ENCODE data around the gene DNAL4. TPM values are rescaled to one million over a fixed set of nuclear protein-coding genes. Genes with fewer than 3 reads are reported as not detected.
A peak's percentile ranks its signal among the peaks of the same experiment; 100 is the strongest.

The DNAL4 gene
- total RNA-seq, 1 donor, result 17.0 TPM

DNA sequence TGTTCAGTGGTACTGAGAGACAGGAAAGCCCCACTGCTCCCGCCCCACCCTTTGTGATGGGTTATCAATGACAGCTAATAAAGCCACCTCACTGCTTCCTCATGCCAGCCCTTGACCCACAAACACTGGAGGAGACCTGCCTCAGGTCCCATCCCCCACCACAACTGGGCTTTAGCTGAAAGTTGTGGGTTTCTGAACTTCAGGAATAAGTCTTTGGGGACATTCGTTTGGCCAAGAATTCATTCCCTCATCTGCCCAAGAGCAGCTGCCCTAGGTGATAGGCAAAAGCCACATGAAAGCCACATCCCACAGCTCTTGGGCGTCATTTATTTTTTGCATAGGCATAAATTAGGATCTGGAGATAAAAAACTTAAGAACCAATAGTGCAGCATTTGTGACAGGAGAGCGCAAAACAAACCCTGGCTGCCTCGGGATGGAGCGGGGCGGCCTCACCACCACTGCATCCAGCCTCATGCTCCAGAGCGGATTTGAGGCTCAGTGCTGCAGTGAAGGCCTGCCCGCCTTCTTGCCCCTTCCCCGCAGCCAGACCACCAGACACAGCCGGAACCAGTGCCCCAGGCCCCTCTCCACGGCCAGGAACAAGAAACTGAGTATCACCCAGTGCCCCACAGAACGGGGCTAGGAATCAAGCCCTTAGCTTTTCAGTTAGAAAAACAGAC, 59.4 kb downstream of the DNAL4 start:
- TF ChIP-seq, protein P1, sequence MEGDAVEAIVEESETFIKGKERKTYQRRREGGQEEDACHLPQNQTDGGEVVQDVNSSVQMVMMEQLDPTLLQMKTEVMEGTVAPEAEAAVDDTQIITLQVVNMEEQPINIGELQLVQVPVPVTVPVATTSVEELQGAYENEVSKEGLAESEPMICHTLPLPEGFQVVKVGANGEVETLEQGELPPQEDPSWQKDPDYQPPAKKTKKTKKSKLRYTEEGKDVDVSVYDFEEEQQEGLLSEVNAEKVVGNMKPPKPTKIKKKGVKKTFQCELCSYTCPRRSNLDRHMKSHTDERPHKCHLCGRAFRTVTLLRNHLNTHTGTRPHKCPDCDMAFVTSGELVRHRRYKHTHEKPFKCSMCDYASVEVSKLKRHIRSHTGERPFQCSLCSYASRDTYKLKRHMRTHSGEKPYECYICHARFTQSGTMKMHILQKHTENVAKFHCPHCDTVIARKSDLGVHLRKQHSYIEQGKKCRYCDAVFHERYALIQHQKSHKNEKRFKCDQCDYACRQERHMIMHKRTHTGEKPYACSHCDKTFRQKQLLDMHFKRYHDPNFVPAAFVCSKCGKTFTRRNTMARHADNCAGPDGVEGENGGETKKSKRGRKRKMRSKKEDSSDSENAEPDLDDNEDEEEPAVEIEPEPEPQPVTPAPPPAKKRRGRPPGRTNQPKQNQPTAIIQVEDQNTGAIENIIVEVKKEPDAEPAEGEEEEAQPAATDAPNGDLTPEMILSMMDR (IDR thresholded peaks at IDR 0.05; ENCODE audit: extremely low read depth, low read depth, low read length), result no peak
- Histone ChIP-seq H3K27me3 (ENCODE audit: insufficient read depth, low read length) (no peaks in the 10 kb centered on the region), H3K36me3 (ENCODE audit: insufficient read depth, low read length) (peaks cover 76% of the 10 kb centered on the region), H2AFZ (ENCODE audit: low read length) (no peak overlapping the region), H3K4me3 (ENCODE audit: insufficient read depth, low read length) (no peak overlapping the region), H3K4me1 (ENCODE audit: insufficient read depth, low read length) (no peaks in the 10 kb centered on the region), H3K79me2 (ENCODE audit: insufficient read depth, low read length) (no peaks in the 10 kb centered on the region), H3K9me3 (ENCODE audit: low read depth, low read length) (no peaks in the 10 kb centered on the region), H3K27ac (ENCODE audit: low read depth, low read length) (peak overlapping the region; percentile 30), H3K4me2 (ENCODE audit: insufficient read depth, low read length) (no peak overlapping the region), H4K20me1 (ENCODE audit: insufficient read depth, low read length) (peaks cover 6% of the 10 kb centered on the region)
- DNase-seq (ENCODE audit: insufficient read length, low spot score, missing footprints), result peak; percentile 83

DNA sequence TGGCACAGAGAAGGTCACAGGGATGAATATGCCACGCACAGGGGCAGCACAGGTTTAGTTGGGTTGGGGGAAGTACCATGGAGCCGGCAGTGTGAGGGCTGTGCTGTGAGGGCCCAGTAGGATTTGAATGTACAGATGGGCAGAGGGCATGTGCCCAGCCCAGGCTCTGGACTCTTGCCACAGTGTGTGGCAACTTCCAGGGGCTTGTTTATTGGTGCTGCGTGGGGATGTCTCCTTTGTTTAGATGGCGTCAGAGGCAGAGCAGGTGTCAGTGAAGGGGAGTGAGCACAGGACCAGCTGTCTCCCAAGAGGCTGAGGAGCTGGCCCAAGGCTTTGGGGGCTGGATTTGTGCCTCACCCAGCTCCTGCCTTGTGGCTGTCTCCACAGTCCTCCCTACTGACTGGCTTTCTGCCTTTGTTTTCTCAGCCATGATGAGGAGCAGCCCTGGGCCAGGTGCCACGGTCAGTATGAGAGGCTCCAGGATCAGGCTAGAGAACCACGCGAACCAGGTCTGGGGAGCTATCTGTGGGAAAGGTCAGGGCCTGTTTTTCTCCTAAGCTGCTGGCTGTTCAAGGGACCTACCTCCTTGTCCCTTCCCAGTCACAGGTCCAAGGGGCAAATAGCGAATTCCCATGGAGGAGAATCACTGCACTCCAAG, 60.1 kb downstream of the DNAL4 start:
- Histone ChIP-seq H3K79me2 (ENCODE audit: insufficient read depth, low read length) (no peaks in the 10 kb centered on the region), H3K4me2 (ENCODE audit: insufficient read depth, low read length) (no peak overlapping the region), H3K27me3 (ENCODE audit: insufficient read depth, low read length) (no peaks in the 10 kb centered on the region), H3K4me3 (ENCODE audit: insufficient read depth, low read length) (no peak overlapping the region), H2AFZ (ENCODE audit: low read length) (no peak overlapping the region), H3K4me1 (ENCODE audit: insufficient read depth, low read length) (no peaks in the 10 kb centered on the region), H3K27ac (ENCODE audit: low read depth, low read length) (peak overlapping the region; percentile 30), H3K9me3 (ENCODE audit: low read depth, low read length) (no peaks in the 10 kb centered on the region), H4K20me1 (ENCODE audit: insufficient read depth, low read length) (peaks cover 3% of the 10 kb centered on the region), H3K36me3 (ENCODE audit: insufficient read depth, low read length) (peaks cover 74% of the 10 kb centered on the region)
- peak; percentile 87 for DNase-seq (ENCODE audit: insufficient read length, low spot score, missing footprints)
- TF ChIP-seq, protein P1 (IDR thresholded peaks at IDR 0.05; ENCODE audit: extremely low read depth, low read depth, low read length), result no peak

DNA sequence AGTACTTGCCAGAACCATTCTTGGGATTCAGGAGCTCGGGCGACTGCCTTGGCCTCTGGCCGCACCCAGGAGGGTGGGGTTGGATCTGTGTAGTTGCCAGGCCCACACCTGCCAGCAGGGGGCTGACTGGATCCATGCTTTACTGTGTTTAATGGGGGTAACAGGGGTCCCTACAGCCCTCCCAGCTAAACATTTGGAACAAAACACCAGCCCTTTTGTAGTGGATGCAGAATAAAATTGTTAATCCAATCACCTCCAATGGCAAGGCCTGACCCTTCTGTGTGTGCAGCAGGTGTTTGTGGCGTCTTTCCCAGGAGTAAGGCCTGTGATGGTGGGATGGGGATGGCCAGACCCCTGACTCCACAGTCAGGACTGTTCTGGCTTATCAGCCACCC, 60.6 kb downstream of the DNAL4 start:
- Histone ChIP-seq H4K20me1 (ENCODE audit: insufficient read depth, low read length) (peaks cover 3% of the 10 kb centered on the region), H3K4me3 (ENCODE audit: insufficient read depth, low read length) (no peak overlapping the region), H3K4me2 (ENCODE audit: insufficient read depth, low read length) (no peak overlapping the region), H2AFZ (ENCODE audit: low read length) (no peak overlapping the region), H3K36me3 (ENCODE audit: insufficient read depth, low read length) (peaks cover 74% of the 10 kb centered on the region), H3K4me1 (ENCODE audit: insufficient read depth, low read length) (no peaks in the 10 kb centered on the region), H3K27me3 (ENCODE audit: insufficient read depth, low read length) (no peaks in the 10 kb centered on the region), H3K27ac (ENCODE audit: low read depth, low read length) (no peak overlapping the region), H3K9me3 (ENCODE audit: low read depth, low read length) (no peaks in the 10 kb centered on the region), H3K79me2 (ENCODE audit: insufficient read depth, low read length) (no peaks in the 10 kb centered on the region)
- TF ChIP-seq, protein P1 (IDR thresholded peaks at IDR 0.05; ENCODE audit: extremely low read depth, low read depth, low read length), result peak; percentile 63
- DNase-seq (ENCODE audit: insufficient read length, low spot score, missing footprints), result peak; percentile 91

DNA sequence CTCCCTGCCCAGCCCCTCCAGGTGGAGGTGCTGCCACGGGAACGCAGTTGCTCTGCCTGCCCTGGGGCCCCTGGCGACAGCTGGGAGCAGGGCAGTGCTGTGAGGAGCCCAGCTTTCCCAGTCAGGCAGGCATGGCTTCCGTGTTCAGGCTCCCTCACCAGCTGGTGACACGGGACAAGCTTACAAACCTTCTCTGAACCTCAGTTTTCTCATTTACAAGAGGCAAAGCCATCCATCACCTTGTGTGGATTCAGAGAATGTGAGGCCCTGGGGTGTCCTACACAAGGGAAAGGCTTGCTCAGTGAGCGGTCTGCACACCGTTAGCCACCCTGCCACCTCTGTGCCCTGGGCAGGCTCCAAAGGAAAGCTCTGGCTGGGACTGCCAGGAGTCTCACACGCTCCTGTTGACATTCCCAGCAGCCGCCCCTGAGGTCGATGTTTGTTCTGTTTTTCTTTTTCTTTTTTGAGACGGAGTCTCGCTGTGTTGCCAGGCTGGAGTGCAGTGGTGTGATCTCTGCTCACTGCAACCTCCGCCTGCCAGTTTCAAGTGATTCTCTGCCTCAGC, 61.6 kb downstream of the DNAL4 start:
- Histone ChIP-seq H2AFZ (ENCODE audit: low read length) (no peak overlapping the region), H3K4me1 (ENCODE audit: insufficient read depth, low read length) (no peaks in the 10 kb centered on the region), H3K4me2 (ENCODE audit: insufficient read depth, low read length) (no peak overlapping the region), H4K20me1 (ENCODE audit: insufficient read depth, low read length) (peaks cover 3% of the 10 kb centered on the region), H3K27ac (ENCODE audit: low read depth, low read length) (no peak overlapping the region), H3K27me3 (ENCODE audit: insufficient read depth, low read length) (no peaks in the 10 kb centered on the region), H3K36me3 (ENCODE audit: insufficient read depth, low read length) (peaks cover 77% of the 10 kb centered on the region), H3K79me2 (ENCODE audit: insufficient read depth, low read length) (no peaks in the 10 kb centered on the region), H3K4me3 (ENCODE audit: insufficient read depth, low read length) (no peak overlapping the region), H3K9me3 (ENCODE audit: low read depth, low read length) (no peaks in the 10 kb centered on the region)
- TF ChIP-seq, protein P1 (IDR thresholded peaks at IDR 0.05; ENCODE audit: extremely low read depth, low read depth, low read length), result no peak
- peak; percentile 90 for DNase-seq (ENCODE audit: insufficient read length, low spot score, missing footprints)
